ENCODE data around the gene TJP3.

DNA sequence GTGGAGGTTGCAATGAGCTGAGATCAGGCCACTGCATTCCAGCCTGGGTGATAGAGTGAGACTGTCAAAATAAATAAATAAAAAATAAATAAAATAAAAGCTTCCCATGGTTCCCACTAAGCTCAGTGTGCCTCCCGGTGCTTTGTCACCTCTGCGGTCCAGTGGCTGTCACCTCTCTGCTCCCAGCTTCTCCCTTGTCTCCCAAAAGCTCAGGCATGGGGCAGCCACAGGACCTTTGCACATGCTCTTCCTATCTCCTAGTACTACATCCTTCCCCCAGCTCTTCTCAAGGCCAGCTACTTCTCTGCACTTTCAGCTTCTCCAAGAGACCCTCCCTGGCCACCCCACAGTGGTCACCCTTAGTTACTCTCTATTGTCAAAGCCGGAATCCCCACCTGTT, 85.6 kb downstream of the TJP3 start:
- TF ChIP-seq, protein P1, sequence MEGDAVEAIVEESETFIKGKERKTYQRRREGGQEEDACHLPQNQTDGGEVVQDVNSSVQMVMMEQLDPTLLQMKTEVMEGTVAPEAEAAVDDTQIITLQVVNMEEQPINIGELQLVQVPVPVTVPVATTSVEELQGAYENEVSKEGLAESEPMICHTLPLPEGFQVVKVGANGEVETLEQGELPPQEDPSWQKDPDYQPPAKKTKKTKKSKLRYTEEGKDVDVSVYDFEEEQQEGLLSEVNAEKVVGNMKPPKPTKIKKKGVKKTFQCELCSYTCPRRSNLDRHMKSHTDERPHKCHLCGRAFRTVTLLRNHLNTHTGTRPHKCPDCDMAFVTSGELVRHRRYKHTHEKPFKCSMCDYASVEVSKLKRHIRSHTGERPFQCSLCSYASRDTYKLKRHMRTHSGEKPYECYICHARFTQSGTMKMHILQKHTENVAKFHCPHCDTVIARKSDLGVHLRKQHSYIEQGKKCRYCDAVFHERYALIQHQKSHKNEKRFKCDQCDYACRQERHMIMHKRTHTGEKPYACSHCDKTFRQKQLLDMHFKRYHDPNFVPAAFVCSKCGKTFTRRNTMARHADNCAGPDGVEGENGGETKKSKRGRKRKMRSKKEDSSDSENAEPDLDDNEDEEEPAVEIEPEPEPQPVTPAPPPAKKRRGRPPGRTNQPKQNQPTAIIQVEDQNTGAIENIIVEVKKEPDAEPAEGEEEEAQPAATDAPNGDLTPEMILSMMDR (IDR thresholded peaks at IDR 0.05), result no peak
- TF ChIP-seq EP300 (IDR thresholded peaks at IDR 0.05), result no peak
